HG03139 (cell line): ENCODE measurements around the gene STAP2.

ENCODE experiments used
- ATAC-seq: cut with Tn5 transposase; IDR thresholded peaks from one replicate; pipeline ENCODE4 v1.9.1; 2021; ENCODE audit not compliant: unreplicated experiment

The STAP2 gene

DNA sequence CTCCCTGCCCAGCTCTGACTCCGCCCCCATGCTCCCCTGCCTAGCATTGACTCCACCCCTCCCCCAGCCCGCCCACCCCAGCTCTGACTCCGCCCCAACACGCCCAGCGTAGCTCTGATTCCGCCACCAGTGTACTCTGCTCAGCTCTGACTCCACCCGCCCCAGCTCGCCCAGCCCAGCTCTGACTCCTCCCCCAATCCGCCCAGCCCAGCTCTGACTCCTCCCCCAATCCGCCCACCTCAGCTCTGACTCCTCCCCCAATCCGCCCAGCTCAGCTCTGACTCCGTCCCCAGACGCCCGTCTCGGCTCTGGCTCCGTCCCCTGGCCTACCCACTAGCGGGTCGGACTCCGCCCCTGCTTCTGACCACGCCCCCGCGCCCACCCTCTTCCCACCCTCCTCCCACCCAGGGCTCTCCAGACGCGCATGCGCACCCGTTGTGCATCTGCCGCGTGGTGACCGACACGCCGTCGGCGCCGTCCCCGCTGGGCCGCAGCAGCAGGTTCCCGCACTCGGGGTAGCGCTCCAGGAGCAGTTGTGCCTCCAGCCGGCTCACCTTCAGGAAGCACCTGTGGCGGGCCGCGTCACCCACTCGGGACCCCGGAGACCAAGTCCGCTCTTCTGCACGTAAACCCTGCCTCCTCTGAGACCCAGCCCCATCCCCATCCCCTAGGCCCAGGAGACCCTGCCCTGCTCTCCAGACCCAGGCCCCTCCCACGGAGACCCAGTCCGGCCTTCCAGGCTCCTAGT is 10.2 kb downstream of the STAP2 start:
- ATAC-seq: peak; percentile 66

DNA sequence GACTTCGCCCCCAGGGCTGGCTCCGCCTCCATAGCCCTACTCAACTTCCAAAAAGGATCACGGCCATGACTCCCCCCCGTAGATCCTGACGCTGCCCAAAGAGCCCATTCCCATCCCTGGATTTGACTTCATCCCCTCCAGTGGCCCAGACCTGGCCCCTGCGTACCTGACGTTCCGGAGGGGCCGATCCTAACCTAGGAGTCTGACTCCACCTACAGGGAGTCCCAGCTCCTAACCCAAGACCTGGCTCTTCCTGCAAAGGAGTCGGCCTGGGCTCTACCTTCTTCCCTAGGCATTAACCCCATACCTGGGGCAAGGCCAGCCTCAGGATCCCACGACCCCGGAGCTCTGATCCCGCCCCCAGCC is 10.8 kb downstream of the STAP2 start:
- no peak for ATAC-seq

DNA sequence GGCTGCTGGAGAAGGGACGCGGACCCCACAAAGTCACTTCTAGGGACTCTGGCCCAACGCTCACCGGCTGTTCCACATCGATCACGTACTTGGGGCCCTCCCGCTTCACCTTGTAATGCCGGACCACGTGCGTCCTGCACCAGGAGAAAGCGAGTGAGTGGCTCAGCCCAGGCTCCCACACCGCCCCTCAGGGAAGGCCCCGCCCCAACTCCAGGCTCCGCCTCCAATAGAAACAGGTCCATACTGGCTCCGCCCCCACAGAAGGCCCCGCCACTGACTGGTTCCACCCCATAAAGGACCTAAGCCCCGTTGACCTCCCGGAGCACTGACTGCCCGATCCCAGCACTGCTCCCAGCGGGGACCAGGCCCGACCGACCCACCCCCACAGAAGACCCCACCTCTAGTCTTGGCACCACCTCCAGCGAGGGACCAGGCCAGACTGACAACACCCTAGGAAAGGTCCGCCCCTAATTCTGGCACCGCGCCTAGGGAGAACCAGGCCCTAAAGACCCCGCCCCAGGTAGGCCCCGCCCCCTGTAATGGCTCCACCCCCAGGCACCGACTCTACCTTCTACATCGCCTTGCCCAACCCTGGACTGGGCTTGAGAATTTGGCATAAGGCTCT is 11.3 kb downstream of the STAP2 start:
- ATAC-seq: no peak

DNA sequence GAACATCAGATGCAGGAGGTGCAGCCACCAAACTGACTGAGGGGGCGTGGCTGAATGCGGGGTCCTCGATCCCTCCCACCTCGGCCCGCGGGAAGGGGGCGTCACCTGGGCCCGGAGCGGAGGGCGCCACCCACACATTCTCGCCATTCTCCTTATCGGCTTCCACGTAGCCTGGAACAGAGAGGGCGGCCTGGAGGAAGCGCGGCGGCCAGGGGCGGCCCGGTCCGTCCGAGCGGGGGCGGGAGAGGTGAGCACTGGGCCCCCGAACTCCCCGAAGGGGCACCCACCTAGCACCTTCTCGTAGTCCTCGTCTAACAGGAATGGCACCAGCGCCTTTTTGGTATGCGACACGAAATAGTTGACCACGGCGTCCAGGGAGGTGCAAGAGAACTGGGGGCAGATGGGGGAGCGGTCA is 11.8 kb downstream of the STAP2 start:
- no peak for ATAC-seq

DNA sequence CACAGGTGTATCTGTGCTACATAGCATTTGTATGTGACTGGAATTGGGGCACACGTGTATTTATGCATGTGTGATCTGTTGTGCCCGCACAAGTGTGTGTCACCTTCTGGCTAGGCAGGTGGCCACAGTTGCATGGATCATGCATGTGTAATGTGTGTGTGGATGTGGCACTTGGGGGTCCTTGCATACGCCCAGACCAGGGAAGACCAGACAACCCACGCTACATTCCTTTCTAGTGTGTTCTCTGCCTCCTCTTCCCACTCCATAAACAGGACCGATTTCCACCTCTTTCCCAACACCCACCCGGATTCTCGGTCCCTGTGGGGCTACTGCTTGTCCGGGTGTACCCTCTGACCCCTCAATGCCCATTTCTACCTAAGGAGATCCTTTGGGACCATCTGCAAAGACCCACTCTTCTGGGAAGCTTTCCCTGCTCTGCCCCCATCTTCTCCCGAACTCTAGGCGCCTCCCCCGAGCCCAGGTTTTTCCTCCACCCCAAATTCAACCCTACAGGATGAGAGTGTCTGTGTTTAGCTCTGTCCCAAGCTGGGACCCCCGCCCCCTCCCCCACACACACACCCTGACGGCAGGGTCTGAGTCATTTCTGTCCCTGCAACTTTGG is 12.3 kb downstream of the STAP2 start:
- ATAC-seq: no peak

DNA sequence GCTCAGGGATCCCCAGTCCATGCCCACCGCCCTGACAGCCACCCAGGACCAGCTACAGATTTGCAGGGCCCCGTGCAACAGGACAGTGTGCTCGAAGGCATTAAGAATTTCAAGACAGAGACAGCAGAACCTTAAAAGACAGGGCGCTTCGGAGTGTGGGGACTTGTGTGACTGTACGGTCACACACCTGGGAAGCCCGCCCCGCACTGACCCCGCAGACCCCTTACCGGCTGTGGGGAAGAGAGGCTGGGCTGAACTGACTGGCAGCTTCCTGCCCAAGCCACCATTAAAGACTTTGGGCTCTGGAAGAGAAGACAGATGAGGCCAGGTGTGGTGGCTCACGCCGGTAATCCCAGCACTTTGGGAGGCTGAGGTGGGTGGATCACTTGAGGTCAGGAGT is 14.4 kb downstream of the STAP2 start:
- no peak for ATAC-seq

DNA sequence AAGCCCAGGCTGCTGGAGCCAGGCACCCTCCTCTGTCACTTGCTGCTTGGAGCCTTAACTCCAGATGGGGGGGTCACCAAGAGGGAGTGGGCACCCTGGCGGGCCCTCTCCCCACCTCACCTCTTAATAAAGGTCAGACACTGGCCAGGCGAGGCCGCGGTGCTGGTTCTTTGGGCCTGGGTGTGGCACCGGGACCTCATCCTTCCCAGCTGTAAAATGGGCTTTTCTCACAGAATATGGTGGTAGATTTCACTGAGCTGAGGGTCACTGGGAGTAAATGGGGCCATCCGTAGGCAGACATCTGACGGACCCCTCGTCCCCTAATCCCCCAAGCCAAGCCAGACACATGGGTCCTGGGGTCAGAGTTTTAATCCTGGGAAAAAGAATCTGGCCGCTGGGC is 14.9 kb downstream of the STAP2 start:
- no peak for ATAC-seq

DNA sequence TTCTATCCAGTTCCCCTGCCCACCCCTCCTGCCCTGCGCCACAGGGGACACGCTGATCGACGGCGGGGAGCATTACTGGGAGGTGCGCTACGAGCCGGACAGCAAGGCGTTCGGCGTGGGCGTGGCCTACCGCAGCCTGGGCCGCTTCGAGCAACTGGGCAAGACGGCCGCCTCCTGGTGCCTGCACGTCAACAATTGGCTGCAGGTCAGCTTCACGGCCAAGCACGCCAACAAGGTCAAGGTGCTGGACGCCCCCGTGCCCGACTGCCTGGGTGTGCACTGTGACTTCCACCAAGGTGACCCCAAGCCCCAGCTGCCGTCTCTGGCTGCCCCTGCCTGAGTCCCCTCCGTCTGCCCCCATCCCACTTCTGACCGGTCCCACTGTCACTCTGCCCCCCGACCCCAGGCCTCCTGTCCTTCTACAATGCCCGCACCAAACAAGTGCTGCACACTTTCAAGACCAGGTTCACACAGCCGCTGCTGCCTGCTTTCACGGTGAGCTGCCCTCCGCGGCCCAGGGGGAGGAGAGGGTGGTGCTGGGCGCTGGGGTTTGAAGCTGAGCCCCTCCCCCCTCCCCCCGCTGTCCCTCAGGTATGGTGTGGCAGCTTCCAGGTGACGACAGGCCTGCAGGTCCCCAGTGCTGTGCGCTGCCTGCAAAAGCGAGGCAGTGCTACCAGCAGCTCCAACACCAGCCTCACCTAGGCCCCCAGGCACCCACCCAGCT is 15.5 kb downstream of the STAP2 start:
- ATAC-seq: no peak

DNA sequence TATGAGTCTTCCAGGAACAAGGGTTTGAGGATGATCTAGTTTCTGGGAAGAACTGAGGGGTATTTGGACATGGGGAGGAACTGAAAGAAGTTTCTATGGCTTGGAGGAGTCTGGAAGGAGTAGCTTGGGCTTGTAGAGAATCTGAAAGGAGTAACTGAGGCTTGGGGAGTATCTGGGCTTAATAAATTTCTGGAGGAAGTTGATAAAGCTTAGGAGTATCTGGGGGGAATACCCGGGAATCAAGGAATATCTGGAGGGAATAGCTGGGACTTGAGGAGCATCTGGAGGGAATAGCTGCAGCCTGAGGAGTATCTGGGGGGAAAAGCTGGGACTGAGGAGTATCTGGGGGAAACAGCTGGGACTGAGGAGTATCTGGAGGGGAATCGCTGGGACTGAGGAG is 18.2 kb downstream of the STAP2 start:
- ATAC-seq: no peak

DNA sequence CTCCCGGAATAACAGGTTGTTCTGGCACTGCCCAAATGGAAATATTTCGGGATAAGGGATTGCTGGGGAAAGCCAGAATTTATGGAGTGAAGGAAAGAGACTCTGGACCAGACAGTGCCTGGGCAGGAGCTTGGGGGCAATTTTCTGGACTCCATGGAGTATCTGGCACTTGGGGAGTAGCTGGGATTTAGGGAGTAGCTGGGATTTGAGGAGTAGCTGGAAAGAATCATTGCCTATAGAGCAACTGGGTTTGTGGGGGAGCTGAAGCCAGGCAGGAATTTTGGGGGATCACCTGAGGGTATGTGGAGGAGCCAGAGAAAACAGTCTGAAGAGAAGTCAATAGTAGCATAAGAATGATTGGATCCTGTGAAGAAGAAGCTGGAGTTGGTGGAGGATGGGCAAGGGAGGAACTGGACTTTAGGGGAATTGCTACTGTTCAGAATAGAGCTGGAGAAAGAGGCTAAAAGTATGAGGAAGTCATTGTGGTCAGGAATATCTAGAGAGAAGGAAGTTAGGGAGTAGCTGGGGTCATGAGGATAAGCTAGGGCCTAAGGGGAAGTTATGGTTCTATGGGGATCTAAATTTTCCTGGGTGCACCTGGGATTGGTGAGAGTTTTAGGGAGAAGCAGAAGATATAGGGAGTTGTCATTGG is 19.4 kb downstream of the STAP2 start:
- no peak for ATAC-seq

DNA sequence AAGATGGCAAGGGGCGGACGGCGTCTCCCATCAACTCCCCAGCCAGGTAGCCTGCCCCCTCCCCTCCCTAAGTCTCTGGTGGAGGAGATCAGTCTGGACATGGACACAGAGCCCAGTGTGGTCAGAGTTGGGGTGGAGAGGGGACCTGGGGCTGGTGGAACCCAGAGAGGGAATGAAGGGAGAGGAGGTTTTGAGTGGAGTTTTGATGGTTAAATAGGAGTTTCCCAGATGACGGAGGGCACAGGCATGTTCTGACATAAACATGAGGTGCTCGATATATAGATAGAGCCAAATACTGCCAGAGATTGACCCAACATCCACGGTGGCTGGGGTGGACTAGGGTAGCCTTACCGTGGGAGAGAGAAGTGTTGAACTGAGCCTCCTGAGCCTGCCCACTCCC is 20.2 kb downstream of the STAP2 start:
- no peak for ATAC-seq

DNA sequence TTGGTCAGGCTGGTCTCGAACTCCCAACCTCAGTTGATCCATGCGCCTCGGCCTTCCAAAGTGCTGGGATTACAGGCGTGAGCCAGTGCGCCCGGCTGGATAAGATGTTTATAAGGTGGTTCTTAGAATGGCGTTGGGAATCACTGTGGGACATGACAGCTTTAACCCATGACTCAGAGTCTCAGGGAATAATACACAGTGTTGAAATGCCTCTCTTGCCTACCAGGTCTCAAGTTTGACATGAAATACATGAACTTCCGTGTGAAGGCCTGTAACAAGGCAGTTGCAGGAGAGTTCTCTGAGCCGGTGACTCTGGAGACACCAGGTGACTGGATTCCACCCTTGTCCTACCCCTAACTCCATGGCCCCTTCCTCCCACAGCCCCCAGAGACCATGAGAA is 21.7 kb downstream of the STAP2 start:
- ATAC-seq: no peak

DNA sequence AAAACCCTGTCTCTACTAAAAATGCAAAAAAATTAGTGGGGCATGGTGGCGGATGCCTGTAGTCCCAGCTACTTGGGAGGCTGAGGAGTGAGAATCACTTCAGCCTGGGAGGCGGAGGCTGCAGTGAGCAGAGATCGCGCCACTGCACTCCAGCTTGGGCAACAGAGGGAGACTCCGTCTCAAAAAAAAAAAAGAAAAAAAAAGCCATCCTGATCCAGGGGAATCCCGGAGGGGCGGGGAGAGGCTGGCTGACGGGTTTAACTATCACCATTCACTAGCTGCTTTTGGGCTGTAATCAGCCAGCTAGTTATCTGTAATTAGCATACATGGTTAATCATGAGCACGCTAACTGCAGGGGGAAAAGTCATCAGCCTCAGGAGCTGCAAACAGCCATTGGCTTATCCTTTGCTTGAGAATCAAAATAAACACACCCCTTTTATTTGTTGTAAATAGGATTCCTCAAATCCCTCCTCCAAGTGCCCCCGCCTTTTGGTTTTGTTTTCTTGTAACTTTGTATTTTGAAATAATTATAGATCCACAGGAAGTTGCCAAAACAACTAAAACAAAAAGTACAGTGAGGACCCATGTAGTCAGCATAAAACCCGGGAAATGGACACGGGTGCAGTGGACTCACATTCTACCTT is 24.7 kb downstream of the STAP2 start:
- ATAC-seq: no peak

DNA sequence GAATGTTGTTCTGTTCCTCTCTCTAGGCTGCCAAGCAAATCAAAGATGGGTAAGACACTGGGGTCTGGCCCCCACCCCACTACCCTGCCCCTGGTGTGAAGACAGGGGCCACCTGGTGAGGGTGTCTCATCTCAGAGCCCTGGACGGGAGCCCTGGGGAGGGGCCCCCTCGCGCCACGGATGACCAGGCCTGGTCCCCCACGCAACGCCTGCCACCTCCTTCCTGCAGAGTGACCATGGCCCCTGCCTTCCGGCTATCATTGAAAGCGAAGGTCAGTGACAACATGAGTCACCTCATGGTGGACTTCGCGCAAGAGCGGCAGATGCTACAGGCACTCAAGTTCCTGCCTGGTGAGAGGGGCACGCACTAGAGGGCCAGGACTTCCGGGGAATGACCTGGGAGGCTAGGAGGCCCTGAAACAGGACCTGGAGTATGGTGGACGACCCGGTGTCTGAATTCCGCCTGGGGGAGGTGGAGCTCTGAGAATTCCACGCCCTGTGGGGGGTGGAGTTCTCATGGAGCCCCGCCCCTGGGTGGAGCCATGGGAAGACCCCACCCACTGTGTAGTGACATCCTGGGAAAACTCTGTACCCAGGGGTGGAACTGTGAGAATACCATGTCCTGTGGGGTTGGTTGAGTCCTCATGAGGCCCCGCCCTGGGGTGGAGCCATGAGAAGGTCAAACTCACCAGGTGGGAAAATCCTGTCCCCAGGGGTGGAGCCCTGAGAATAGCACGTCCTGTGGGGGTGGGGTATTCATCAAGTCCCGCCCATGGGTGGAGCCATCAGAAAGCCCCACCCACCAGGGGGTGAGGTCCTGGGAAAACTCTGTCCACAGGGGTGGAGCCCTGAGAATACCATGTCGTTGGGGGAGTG is 28.1 kb downstream of the STAP2 start:
- no peak for ATAC-seq

DNA sequence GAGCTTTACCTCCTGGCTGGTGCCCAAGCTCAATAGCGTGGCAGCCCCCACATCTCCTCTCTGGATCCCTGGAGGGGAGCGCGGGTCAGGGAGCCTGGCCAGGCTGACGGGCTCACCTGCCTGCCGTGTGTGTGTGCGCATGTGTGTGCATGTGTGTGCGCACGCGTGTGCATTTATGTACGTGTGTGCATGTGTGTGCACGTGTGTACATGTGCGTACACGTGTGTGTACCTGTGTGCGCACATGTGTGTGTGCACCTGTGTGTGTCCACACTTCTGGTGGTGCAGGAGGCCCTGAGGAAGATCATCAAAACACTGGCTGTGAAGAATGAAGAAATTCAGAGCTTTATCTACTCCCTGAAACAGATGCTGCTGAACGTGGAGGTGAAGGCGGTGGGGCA is 33.0 kb downstream of the STAP2 start:
- ATAC-seq: no peak

DNA sequence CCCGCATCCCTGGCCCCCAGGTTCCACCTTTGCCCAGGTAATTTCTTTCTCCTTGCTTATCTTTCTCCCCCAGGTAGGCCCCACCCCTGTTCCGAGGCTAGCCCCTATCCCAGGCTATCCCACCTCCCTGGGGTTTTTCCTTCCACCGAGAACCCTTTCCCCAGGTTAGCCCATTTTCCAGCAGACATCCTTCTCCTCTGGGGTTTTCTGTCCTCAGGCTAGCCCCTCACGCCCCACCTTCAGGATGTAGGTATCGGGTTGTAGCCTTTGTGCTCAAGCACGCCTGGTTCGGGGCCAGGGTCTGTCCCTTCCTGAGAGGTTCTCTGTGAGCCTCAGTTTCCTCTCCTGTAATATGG is 33.4 kb downstream of the STAP2 start:
- no peak for ATAC-seq

DNA sequence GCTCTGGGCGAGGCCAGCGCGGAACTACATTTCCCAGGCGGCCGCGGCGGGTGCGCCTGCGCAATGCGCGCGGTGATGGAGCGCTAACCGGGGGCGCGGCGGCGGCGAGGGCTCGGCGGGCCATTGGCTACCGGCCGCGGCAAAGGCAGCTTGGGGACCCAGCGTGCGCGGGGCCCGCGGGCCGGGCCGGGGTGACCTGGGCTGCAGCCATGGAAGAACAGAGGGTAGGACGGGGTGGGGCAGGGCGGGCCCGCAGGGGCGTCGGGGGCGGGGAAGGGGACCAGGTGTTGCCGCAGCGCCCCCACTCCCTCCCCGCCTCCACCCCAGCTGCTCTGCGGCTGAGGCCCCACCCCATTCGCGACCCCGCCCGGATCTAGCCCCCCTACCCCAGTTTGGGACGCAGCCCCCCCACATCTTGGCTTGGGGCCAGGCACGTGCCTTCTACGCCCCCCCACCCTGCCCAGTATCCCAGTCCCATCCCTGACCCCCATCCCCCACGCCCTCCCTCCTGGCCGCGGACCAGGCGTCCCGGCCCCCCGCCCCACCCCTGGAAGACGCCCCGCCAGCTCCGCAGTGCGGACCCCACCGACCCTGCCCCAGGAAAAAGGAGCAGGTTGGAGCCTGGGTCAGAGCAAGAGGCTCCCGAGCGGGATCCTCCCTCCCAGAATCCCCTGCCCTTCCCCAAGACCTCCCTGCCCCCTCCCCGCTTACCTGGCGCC is 33.9 kb downstream of the STAP2 start, which contains the start of gene FSD1:
TSS of gene FSD1 (plus strand) at position 61 of the 719 bp plus-strand sequence. CDS start at position 210, 149 bp downstream.
- no peak for ATAC-seq

DNA sequence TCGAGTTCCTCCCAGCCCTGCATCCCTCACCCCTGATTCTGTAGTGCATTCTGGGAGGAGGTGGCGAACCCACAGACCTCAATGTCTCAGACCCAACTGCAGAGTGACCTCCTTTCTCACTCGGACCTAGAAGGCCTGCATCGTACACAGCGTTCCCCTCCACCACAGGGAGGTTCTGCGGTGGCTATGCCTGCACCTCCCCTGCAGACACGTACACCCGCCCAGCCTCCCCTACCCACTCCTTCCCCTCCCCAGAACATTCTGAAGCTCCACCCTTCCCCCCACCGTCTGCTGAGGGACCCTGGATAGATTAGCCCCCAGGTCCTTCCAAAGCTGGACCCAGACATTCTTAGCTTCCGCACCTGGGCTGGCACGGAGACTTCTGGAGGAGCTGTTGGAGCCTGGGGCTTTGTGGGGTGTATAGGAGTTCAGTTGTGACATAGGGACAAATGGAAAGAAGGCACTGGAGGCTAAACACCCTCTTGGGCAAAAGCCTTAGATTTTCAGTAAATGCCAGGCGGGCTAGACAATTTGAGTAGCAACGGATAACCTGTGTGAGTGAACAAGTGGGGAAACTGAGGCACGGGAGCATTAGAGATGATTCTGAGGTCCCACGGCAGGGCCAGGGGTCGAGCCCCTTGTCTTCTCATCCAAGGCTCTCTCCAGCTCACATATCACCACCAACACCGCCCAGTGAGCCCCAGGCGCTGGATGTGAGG is 34.6 kb downstream of the STAP2 start:
- no peak for ATAC-seq

DNA sequence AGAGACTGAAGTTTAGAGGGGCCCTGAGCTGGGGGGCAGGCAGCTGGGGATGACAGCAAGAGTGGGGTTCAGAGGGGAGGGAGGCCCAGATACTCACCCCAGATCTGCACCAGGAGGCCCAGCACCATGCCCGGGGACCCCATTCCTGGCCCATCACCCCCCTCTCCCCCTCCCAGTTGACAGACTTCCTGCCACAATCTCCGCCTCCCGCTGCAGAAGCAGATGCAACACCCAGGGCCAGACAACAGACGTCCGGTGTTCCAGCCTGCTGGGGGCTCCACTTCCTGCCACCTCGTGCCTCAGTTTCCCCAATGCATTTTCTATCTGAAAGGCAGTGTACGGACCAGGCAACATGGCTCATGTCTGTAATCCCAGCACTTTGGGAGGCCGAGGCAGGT is 36.4 kb downstream of the STAP2 start, which contains the start of gene TMIGD2:
TSS of gene TMIGD2 (minus strand) at position 147 of the 398 bp plus-strand sequence. CDS start at position 143, 4 bp downstream.
- no peak for ATAC-seq
